ENCODE data around the gene ZNF750.

The ZNF750 gene

GRCh38 chr17:82849076-82849945 lies 9.5 kb upstream of the ZNF750 start:
- no peak for DNase-seq (ENCODE audit: low read depth)
- no peak overlapping the region for H3K4me3 ChIP-seq (ENCODE audit: low read depth, low read length)
- TF ChIP-seq, protein P1, sequence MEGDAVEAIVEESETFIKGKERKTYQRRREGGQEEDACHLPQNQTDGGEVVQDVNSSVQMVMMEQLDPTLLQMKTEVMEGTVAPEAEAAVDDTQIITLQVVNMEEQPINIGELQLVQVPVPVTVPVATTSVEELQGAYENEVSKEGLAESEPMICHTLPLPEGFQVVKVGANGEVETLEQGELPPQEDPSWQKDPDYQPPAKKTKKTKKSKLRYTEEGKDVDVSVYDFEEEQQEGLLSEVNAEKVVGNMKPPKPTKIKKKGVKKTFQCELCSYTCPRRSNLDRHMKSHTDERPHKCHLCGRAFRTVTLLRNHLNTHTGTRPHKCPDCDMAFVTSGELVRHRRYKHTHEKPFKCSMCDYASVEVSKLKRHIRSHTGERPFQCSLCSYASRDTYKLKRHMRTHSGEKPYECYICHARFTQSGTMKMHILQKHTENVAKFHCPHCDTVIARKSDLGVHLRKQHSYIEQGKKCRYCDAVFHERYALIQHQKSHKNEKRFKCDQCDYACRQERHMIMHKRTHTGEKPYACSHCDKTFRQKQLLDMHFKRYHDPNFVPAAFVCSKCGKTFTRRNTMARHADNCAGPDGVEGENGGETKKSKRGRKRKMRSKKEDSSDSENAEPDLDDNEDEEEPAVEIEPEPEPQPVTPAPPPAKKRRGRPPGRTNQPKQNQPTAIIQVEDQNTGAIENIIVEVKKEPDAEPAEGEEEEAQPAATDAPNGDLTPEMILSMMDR (IDR thresholded peaks at IDR 0.05; ENCODE audit: low read depth, low read length, missing control alignments) = no peak
- in situ Hi-C loops (cut with HindIII; ENCODE audit: low sequenced_read_pairs) = loop anchor here (5.0 kb wide), 1 partner anchor 38 kb away; no protein-coding TSS in a partner anchor

DNA sequence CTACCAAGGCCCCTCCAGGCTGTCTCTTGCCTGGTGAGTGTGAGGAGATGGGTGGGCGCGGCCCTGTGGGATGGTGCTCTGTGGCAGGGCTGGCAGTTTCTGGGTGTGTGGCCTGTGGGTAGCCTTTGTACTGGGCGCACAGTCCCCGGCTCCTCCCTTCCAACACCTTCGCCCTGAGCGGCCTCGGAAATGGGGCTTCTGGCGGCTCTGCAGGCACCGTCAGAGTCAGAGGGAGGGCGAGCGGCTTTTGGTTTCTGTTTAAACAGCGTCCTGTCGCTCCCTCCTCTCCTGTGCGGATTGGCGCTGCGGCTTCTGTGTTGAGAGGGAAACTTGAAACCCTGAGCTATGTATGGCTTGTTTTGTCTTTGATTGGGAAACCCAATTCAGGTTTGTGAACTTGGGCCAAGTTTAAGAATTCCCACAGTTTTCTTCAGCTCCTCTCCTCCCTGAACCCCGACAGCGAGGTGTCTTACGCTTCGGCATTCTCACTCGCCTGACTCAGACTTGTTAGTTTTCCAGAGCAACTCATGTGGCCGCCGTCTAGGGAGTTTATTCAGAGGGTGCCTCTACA lies 8.3 kb upstream of the ZNF750 start:
- no peak overlapping the region for H3K4me3 ChIP-seq (ENCODE audit: low read depth, low read length)
- TF ChIP-seq, protein P1 (IDR thresholded peaks at IDR 0.05; ENCODE audit: low read depth, low read length, missing control alignments) = no peak
- in situ Hi-C loops (cut with HindIII; ENCODE audit: low sequenced_read_pairs) = loop anchor here (5.0 kb wide), 1 partner anchor 39 kb away; no protein-coding TSS in a partner anchor
- peak; percentile 28 for DNase-seq (ENCODE audit: low read depth)

DNA sequence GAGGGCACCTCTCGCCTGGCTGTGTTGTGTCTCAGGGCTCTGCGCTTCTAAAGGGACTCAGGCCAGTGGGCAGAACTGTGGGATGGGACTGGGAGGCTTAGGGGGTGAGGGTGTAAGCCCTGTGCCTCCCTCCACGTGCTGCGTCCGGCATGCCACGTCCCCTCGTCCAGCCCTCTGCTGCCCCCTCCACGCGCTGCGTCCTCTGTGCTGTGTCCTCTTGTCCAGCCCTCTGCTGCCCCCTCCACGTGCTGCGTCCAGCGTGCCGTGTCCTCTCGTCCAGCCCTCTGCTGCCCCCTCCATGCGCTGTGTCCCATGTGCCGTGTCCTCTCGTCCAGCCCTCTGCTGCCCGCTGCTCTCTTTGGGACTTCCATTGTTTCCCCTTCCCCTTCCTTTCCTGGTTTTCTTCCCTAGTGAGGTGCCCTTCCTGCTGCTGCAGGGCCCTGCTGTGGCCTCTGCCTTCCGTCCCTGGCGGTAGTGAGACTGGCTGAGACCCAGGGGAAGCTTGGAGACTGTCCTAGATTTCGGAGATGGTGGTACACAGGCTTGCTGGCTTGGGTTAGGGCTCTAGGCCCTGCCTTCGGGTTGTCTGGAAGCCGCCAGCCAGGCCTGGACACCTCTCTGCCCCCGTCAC lies 6.4 kb upstream of the ZNF750 start:
- in situ Hi-C loops (cut with HindIII; ENCODE audit: low sequenced_read_pairs) = loop anchor here (5.0 kb wide), 1 partner anchor 41 kb away; no protein-coding TSS in a partner anchor
- H3K4me3 ChIP-seq (ENCODE audit: low read depth, low read length) = no peak overlapping the region
- no peak for DNase-seq (ENCODE audit: low read depth)
- TF ChIP-seq, protein P1 (IDR thresholded peaks at IDR 0.05; ENCODE audit: low read depth, low read length, missing control alignments) = no peak

GRCh38 chr17:82845163-82845807 lies 5.5 kb upstream of the ZNF750 start:
- in situ Hi-C loops (cut with HindIII; ENCODE audit: low sequenced_read_pairs) = loop anchor here (5.0 kb wide), 1 partner anchor 42 kb away; no protein-coding TSS in a partner anchor
- DNase-seq (ENCODE audit: low read depth) = no peak
- no peak overlapping the region for H3K4me3 ChIP-seq (ENCODE audit: low read depth, low read length)
- TF ChIP-seq, protein P1 (IDR thresholded peaks at IDR 0.05; ENCODE audit: low read depth, low read length, missing control alignments) = no peak

DNA sequence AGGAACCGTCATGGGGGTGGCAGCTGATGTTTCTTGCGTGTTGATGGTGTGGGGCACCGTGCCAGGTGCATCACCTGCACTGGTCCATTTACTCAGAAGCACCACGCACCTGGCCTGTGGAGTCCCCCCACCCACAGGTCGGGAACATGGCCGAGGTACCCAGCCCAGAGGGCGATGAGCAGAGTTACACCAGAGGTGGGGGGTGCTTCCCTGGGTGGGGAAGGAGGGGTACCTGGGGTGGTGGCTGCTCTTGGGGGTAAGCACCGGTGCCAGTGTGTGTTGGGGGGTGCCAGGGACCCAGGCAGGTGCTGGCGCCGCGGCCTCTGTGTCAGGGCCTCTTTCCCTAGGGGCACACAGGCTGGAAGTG lies 5.0 kb upstream of the ZNF750 start:
- no peak overlapping the region for H3K4me3 ChIP-seq (ENCODE audit: low read depth, low read length)
- DNase-seq (ENCODE audit: low read depth) = no peak
- TF ChIP-seq, protein P1 (IDR thresholded peaks at IDR 0.05; ENCODE audit: low read depth, low read length, missing control alignments) = no peak
- in situ Hi-C loops (cut with HindIII; ENCODE audit: low sequenced_read_pairs) = loop anchor here (5.0 kb wide), 1 partner anchor 43 kb away; no protein-coding TSS in a partner anchor

Measured in astrocyte of the cerebellum (primary cell).